ENCODE measurements around the gene OR8G5.

Gene OR8G5

GRCh38 chr11:124311670-124312069, 55.5 kb downstream of the OR8G5 start:
- no peak for DNase-seq (ENCODE audit: low spot score)
- no peak for TF ChIP-seq CTCF (IDR thresholded peaks at IDR 0.05; ENCODE audit: extremely low read depth, missing control alignments)

- no peak for TF ChIP-seq CTCF (IDR thresholded peaks at IDR 0.05; ENCODE audit: extremely low read depth, missing control alignments)
- DNase-seq (ENCODE audit: low spot score) = no peak
Measured at GRCh38 chr11:124313131-124313530, 57.0 kb downstream of the OR8G5 start.

GRCh38 chr11:124313849-124314248, 57.7 kb downstream of the OR8G5 start, which contains the start of gene OR8D1:
TSS of gene OR8D1 (minus strand) at chr11:124313949. CDS start at chr11:124310766, 3,183 bp downstream.
- no peak for TF ChIP-seq CTCF (IDR thresholded peaks at IDR 0.05; ENCODE audit: extremely low read depth, missing control alignments)
- no peak for DNase-seq (ENCODE audit: low spot score)

GRCh38 chr11:124315052-124315451, 58.9 kb downstream of the OR8G5 start:
- no peak for TF ChIP-seq CTCF (IDR thresholded peaks at IDR 0.05; ENCODE audit: extremely low read depth, missing control alignments)
- DNase-seq (ENCODE audit: low spot score) = no peak

All from GM20000 (cell line).